Endothelial cell of umbilical vein (primary cell): ENCODE results near the gene ARF1. TPM values are rescaled to one million over a fixed set of nuclear protein-coding genes. Genes with fewer than 3 reads are reported as not detected.

ENCODE experiments used
- BruUV-seq: library from RNA; stranded (reverse); fragments of 400-500 nt; replicated peaks from 2 replicates; lab custom pipeline; 2021; lab: Mats Ljungman, UMichigan
- CTCF ChIA-PET: fragments of 300-600, 350-600 bp; sonication (Branson Sonifier 250); formaldehyde crosslinking; loops from one replicate; lab custom pipeline; 2021; ENCODE audit warnings: antibody characterized with exemption, inconsistent platforms; lab: Charles Lee
- POLR2A ChIA-PET: fragments of 300-600, 350-600 bp; sonication (Branson Sonifier 250); formaldehyde crosslinking; loops from one replicate; lab custom pipeline; 2021; ENCODE audit warnings: antibody characterized with exemption, inconsistent platforms; lab: Charles Lee
- DNase-seq: peaks from one replicate; pipeline ENCODE4 v3.0.0-alpha.2; 2011; ENCODE audit warnings: low read depth, low spot score
- FAIRE-seq: peaks from 2 replicates; lab custom pipeline; 2011; peaks lifted over from hg19 to GRCh38; lab: Jason Lieb, UNC
- H2AFZ ChIP-seq: 2 replicates; pipeline ENCODE4 v1.6.0; 2012; ENCODE audit warnings: low read depth, low read length, control low read depth, inconsistent platforms
- H3K27ac ChIP-seq: 2 replicates; pipeline ENCODE4 v1.5.1; 2011; ENCODE audit warnings: low read depth, mild to moderate bottlenecking, control low read depth, low read length, moderate library complexity; ENCODE audit not compliant: insufficient read depth
- H3K27me3 ChIP-seq, 2 experiments: 2 replicates each; pipeline versions ENCODE4 v1.6.0 to v1.6.1; 2011; ENCODE audit warnings: low read length in 2 of 2, mixed read lengths in 1 of 2; ENCODE audit not compliant: control insufficient read depth in 2 of 2, insufficient read depth in 2 of 2
- H3K36me3 ChIP-seq, 2 experiments: 2 replicates in 1 of 2; 3 replicates in 1 of 2; pipeline ENCODE4 v1.5.1; 2011; ENCODE audit warnings: low read length in 2 of 2, mild to moderate bottlenecking in 1 of 2, moderate library complexity in 1 of 2; ENCODE audit not compliant: control insufficient read depth in 2 of 2, insufficient read depth in 2 of 2; ENCODE audit errors: extremely low read depth in 1 of 2
- H3K4me1 ChIP-seq: 3 replicates; pipeline ENCODE4 v1.5.1; 2011; ENCODE audit warnings: mild to moderate bottlenecking, low read length; ENCODE audit not compliant: control insufficient read depth, insufficient read depth; ENCODE audit errors: extremely low read depth
- H3K4me2 ChIP-seq: 2 replicates; pipeline ENCODE4 v1.6.1; 2011; ENCODE audit warnings: low read length, control low read depth, mixed read lengths; ENCODE audit not compliant: insufficient read depth
- H3K4me3 ChIP-seq, 3 experiments: fragments of 200-600 bp in 1 of 3; sonication (generic), shearing (Covaris generic) in 1 of 3; replicated peaks in 1 of 3; 2 replicates each; pipeline ENCODE4 v1.5.1; 2011 to 2016; ENCODE audit warnings: control low read depth in 3 of 3, low read length in 3 of 3, mild to moderate bottlenecking in 2 of 3, inconsistent platforms in 1 of 3, low read depth in 1 of 3, moderate library complexity in 1 of 3; ENCODE audit not compliant: insufficient read depth in 1 of 3
- H3K79me2 ChIP-seq: 2 replicates; pipeline ENCODE4 v1.6.0; 2012; ENCODE audit warnings: low read length, inconsistent platforms; ENCODE audit not compliant: control insufficient read depth, insufficient read depth
- H3K9ac ChIP-seq: replicated peaks from 2 replicates; pipeline ENCODE3; 2011; ENCODE audit warnings: low read length, control low read depth; ENCODE audit not compliant: insufficient read depth; ENCODE audit errors: extremely low read depth
- H3K9me1 ChIP-seq: replicated peaks from 3 replicates; pipeline ENCODE4 v1.6.0; 2011; ENCODE audit warnings: mild to moderate bottlenecking, low read length; ENCODE audit not compliant: control insufficient read depth, insufficient read depth; ENCODE audit errors: extremely low read depth
- H3K9me3 ChIP-seq: replicated peaks from 2 replicates; pipeline ENCODE4 v1.5.1; 2012; ENCODE audit warnings: low read length, inconsistent platforms; ENCODE audit not compliant: control insufficient read depth, insufficient read depth
- H4K20me1 ChIP-seq: replicated peaks from 2 replicates; pipeline ENCODE3; 2011; ENCODE audit warnings: mild to moderate bottlenecking, low read length; ENCODE audit not compliant: control insufficient read depth, insufficient read depth; ENCODE audit errors: extremely low read depth
- CTCF ChIP-seq, 2 donors: IDR thresholded peaks; 1 replicate in 1 of 2; 2 replicates in 1 of 2; pipeline ENCODE4 v1.5.1; 2011; ENCODE audit warnings: low read length in 2 of 2, mild to moderate bottlenecking in 2 of 2, moderate library complexity in 2 of 2, control low read depth in 1 of 2, inconsistent platforms in 1 of 2, low read depth in 1 of 2; ENCODE audit not compliant: insufficient read depth in 1 of 2; ENCODE audit errors: extremely low read depth in 1 of 2
- FOS ChIP-seq: IDR thresholded peaks from 2 replicates; pipeline ENCODE4 v1.6.1; 2011; ENCODE audit warnings: mild to moderate bottlenecking, low read length, moderate library complexity, borderline replicate concordance; ENCODE audit not compliant: insufficient read depth
- MAX ChIP-seq: IDR thresholded peaks from 2 replicates; pipeline ENCODE4 v1.6.1; 2011; ENCODE audit not compliant: insufficient read depth, insufficient read length
- POLR2A ChIP-seq: IDR thresholded peaks from 2 replicates; pipeline ENCODE4 v1.6.1; 2012; ENCODE audit warnings: low read depth, mild to moderate bottlenecking, control low read depth, low read length
- dilution Hi-C: fragments of 300-500 bp; cut with MboI; formaldehyde crosslinking; loops from one replicate; pipeline ENCODE4 v1.15.0; 2019; ENCODE audit warnings: low sequenced_read_pairs; ENCODE audit not compliant: extremely low pct_ligation_motif_present
- intact Hi-C: fragments of 100-400 bp; cut with micrococcal nuclease; formaldehyde crosslinking; loops from one replicate; pipeline ENCODE4 v1.10.0; 2022
- polyA plus RNA-seq, 4 experiments: library from polyadenylated mRNA; depleted of rRNA in 3 of 4; stranded (reverse) in 3 of 4; unstranded in 1 of 4; fragments of >200 nt; gene quantifications; 2 replicates each; pipeline versions ENCODE4 v1.2.1 to v1.2.3, GENCODE V29; 2011 to 2012; ENCODE audit warnings: missing spikeins in 1 of 4
- total RNA-seq: library from RNA; stranded (reverse); gene quantifications from 2 replicates; pipeline ENCODE4 v1.2.3, GENCODE V29; 2021

The ARF1 gene
- total and polyA plus RNA-seq, 2 donors (not counting 3 experiments of a cell fraction or from before 2014, with no cell fraction given): 499 to 844 TPM

GRCh38 chr1:228096416-228097332, 14.2 kb downstream of the ARF1 start:
- TF ChIP-seq FOS: no peak
- no peak for TF ChIP-seq MAX
- no peak for TF ChIP-seq POLR2A
- TF ChIP-seq CTCF (IDR thresholded peaks at IDR 0.05; ENCODE audit: extremely low read depth in 1 of 2, insufficient read depth in 1 of 2, low read depth in 1 of 2, low read length in 2 of 2): no peak
- no peak for FAIRE-seq
- Histone ChIP-seq H2AFZ (no peak overlapping the region), H4K20me1 (peaks cover 14% of the 10 kb centered on the region), H3K9me3 (peaks cover 4% of the 10 kb centered on the region), H3K9me1 (no peaks in the 10 kb centered on the region), H3K27me3 (no peaks in the 10 kb centered on the region), H3K4me2 (no peak overlapping the region), H3K27ac (no peak overlapping the region), H3K9ac (no peak overlapping the region), H3K4me3 (no peak overlapping the region), H3K4me1 (peaks cover 8% of the 10 kb centered on the region), H3K36me3 (peaks cover 10 to 42% of the 10 kb centered on the region in 2 experiments), H3K79me2 (peaks cover 80% of the 10 kb centered on the region)
- POLR2A ChIA-PET: no interaction called here
- dilution Hi-C loops (no loop called here), intact Hi-C loops (no loop called here)
- no TSS peak for BruUV-seq
- DNase-seq: no peak
- CTCF ChIA-PET: no interaction called here
